ENCODE results near the gene DYRK1B.

DNA sequence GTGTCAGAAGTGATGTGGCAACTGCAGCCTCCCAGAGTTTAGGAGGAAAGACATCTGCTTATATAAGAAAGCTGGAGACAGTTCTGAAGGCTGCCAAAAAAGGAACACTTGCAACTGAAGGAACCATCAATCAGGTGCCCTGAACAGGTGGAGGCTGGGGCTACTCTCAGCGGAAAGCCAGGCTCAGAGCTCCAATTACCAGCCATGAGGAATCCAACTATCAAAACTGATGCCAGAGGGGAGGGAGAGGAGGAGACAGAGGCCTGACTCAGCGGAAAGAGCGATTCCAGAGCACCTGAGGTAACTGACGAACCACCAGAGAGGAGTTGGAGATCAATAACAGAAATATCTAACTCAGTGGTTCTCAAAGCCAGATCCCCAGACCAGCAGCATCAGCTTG is 31.0 kb downstream of the DYRK1B start:
- no peak for TF ChIP-seq POLR2AphosphoS5 (IDR thresholded peaks at IDR 0.05; ENCODE audit: low read depth, low read length)
- no peak for TF ChIP-seq TAF1 (IDR thresholded peaks at IDR 0.05; ENCODE audit: borderline replicate concordance, insufficient read depth, low read length)
- TF ChIP-seq SIN3A (IDR thresholded peaks at IDR 0.05; ENCODE audit: borderline replicate concordance, insufficient read depth, low read length): no peak
- TF ChIP-seq REST (IDR thresholded peaks at IDR 0.05; ENCODE audit: insufficient read depth in 1 of 2, low read depth in 2 of 2, low read length in 2 of 2): no peak
- no peak for TF ChIP-seq FOXP2 (optimal IDR thresholded peaks at IDR 0.05; ENCODE audit: borderline replicate concordance, extremely low read depth, extremely low read length, insufficient read depth)
